SW480 (cell line): ENCODE results near the gene HSH2D.
"Not testable (repeated sequence)": the region's sequence is repeated elsewhere in the genome, so short reads cannot be mapped to it uniquely, and the experiment has no call there.

Experiments
- DNase-seq: peaks from one replicate; pipeline ENCODE4 v3.0.0-alpha.2; 2016; ENCODE audit warnings: low spot score

The HSH2D gene, protein sequence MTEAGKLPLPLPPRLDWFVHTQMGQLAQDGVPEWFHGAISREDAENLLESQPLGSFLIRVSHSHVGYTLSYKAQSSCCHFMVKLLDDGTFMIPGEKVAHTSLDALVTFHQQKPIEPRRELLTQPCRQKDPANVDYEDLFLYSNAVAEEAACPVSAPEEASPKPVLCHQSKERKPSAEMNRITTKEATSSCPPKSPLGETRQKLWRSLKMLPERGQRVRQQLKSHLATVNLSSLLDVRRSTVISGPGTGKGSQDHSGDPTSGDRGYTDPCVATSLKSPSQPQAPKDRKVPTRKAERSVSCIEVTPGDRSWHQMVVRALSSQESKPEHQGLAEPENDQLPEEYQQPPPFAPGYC

GRCh38 chr19:16143399-16144215 lies at the start of gene HSH2D:
Gene HSH2D, plus strand, starts transcription at chr19:16143685. Its CDS starts 5,066 bp downstream, at chr19:16148751.
- DNase-seq = peak; percentile 53

DNA sequence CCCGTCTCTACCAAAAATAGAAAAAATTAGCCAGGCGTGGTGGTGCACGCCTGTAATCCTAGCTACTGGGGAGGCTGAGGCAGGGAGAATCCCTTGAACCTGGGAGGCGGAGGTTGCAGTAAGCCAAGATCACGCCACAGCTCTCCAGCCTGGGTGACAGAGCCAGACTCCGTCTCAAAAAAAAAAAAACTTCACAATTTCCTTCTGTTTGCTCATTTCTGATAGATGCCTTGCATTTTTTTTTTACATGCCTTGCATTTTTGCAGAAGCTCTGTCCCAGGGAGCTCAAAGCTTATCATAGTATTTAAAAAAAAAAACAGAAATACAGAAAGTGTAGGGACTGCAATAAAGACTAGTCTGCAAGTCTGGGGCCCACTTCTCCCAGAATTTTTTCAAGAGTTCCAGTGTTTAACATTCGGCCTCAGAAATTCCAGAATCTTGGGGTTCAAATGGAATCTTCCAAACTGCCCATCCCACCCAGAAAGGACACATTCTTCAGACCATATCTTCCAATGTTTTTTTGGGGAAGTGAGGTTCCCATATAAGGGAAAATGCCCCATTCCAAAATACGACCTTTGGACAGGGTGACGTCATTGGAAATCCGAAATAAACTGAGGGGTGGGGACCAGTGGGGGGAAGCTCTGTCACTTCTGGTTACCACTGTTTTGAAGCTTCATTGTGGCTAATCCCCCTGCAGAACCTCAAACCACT lies 49.0 kb upstream of the HSH2D start:
- no peak for DNase-seq

DNA sequence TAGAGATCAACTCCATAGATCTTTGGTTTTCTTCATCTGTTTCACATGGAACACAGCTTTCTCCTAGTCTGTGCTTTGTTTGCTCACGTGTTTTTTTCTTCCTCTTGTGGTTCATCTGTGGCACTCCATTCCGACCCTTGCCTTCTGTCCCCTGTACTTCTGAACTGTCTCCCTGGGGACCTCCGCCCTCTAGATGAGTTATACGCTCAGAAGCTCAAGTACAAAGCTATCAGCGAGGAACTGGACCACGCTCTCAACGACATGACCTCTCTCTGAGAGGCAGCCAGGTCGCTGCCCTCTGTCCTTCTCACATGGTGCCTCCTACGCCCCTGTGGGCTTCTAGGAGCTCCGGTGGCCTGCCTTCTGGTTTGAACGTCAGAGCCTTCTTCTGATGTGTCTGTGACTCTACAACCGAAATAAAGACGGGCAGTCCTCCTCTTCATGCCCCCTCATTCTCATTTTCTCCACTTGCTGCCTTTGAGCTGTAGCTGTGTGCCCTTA lies 48.4 kb upstream of the HSH2D start:
- no peak for DNase-seq

DNA sequence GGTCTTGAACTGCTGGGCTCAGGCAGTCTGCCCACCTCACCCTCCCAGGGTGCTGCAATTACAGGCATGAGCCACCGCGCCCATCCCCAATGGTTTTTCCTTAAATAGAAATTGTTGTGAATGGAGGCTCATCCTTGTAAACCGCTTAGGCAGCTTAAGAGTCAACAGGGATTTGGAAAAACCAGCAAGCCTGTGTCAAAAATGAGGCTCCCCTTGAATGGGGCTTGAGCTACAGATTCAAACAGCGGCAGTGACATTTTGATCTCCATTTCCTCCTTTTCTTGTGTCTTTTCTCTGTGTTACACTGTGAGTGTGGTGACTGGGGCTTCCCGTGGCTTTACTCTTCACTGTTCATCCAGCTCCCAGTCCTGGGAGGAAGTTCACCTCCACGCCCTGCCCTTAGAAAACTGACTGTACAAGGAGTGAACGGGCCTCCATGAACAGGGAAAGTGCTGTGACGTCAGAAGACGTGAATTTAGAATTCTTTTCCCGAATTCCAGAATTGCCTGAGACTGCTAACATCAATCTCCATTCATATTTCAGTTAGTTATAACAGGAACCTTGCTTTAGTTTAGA lies 47.1 kb upstream of the HSH2D start:
- DNase-seq = no peak

DNA sequence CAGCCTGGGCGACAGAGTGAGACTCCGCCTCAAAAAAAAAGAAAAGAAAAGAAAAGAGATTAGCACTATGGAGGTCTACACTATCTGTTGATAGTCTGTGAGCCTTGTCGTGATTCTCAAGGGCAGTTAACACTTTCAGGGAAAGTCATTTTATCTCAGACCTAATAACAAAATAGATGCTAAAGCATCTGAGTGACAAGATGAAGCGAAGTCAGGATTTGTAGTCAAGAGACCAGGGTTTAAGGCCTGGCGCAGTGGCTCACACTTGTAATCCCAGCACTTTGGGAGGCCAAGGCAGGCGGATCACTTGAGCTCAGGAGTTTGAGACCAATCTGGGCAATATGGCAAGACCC lies 45.1 kb upstream of the HSH2D start:
- no peak for DNase-seq

GRCh38 chr19:16098821-16099220 lies 44.7 kb upstream of the HSH2D start:
- DNase-seq = no peak

- DNase-seq = not testable (repeated sequence)
These were observed 44.0 kb upstream of the HSH2D start for GRCh38 chr19:16099314-16099965.

- DNase-seq = no peak
These were observed 43.0 kb upstream of the HSH2D start for GRCh38 chr19:16100524-16100923.

GRCh38 chr19:16104722-16105121 lies 38.8 kb upstream of the HSH2D start:
- DNase-seq = no peak

- peak; percentile 74 for DNase-seq
These were observed 37.4 kb upstream of the HSH2D start for GRCh38 chr19:16106121-16106520.

GRCh38 chr19:16111160-16111908 lies 32.2 kb upstream of the HSH2D start, which contains the start of gene RAB8A:
Gene RAB8A, plus strand, starts transcription at chr19:16111889. Its CDS starts 13 bp downstream, at chr19:16111902.
- DNase-seq = peak; percentile 99

GRCh38 chr19:16111909-16112752 lies 31.4 kb upstream of the HSH2D start:
- no peak for DNase-seq

DNA sequence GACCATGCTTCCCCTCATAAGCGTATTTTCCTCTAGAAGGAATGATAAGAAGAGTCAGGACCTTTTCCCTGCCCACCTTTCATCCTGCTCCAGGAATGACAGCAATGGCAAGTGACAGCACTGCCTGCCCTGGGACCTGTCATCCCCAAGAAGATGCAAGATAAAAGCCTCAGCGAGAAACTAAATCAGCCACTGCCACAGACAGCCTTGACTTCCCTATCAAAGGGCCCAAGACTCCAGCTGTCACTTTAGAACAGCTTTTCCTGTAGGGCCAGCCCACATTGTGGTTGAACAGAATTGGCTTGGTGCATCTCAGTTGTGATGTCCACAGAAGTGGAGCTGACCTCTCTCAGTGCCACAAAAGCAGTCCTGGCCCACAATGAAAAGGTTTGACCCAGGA lies 30.7 kb upstream of the HSH2D start:
- DNase-seq = no peak

DNA sequence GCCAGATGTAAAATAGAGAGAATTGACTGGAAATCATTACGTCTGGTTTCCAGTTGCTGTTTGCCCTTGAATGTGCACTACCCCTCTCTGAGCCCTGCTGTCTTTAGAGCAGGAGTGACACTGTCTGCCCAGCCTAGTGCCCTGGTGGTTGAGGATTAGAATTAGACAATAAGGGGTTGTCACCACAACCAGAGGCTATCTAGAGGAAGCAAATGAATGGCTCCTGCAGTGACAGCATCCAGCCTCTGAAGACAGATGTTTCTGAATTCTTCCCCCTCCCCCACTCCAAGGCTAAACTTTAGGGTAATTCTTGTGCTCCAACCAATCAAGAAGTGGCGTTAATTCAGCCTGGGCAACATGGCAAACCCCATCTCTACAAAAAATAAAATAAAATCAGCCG lies 29.8 kb upstream of the HSH2D start:
- no peak for DNase-seq

DNA sequence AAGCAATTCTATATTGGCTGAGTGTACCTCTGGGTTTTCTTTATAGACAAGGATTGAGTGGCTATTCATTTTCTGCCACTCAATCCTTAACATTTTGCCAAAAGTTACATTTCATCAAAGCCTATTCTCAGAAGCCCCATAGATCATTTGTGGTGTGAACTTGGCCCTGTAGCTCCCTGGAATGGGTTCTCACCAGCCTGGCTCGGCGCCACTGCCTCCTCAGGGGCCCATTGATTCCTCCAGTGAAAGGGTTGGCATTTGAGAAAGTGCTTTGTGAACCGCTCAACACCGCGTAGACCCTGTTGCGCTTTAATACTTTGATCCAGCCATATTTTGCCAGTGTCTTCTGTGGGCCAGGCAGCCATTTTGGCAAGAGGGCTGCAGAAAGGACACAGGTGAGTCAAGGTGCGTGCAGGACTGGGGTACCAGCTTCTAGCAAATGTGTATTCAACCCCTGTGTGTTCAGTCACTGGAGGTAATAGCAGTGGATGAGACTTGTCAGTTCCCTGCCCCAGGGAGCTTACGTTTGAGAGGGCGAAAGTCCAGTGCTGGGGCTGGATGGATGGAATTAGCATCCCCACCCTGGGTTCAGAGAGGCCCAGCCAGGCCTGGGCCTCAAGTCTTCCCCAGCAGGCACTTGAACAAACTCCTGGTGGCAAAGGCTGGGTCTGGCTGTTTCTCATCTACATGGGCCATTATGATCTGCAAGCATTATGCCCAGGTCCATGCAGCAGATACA lies 28.0 kb upstream of the HSH2D start:
- DNase-seq = no peak

DNA sequence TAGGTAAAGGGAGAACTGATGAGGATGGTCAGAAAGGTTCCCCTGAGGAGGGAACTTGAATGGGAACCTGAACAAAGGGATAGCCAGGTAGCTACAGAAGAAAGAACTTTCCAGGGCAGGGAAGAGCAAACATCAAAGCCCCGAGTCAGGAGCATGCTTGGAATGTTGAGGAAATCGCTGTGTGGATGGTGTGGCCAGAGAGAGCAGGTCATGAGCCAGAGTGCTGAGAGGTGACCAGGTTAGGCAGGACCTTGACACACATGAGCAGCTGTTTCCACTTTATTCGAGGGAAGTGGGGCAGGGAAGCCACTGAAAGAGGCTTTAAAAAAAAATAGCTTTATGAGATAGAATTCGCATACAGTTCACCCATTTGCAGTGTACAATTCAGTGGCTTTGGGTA lies 27.4 kb upstream of the HSH2D start:
- no peak for DNase-seq

GRCh38 chr19:16117594-16118033 lies 25.9 kb upstream of the HSH2D start:
- DNase-seq = no peak

DNA sequence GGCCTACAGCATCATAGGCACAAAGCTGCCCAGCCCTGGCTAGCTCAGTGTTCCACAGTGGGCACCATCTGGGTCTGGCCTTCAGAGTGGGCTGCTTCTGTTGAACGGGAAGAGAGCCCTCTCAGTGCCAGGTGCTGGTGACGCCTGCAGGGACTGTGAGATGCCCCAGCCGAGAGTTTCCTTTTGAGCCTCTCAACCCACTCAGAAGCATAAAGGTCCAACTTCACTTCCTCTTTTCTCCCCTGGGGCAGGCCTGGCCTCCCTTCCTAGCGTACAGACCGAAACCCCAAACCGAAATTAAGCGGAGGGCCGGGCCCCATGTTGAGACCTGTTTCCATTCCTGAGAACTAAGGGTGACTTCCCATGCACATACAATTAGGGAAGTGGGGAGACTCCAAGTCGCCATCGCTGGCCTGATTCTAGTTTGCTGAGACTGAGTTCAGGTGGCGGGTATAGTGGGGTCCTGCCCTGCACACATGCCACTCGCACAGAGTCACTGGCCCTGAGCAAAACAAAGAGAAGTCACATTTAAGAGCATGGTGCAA lies 24.9 kb upstream of the HSH2D start:
- DNase-seq = no peak
